ENCODE data around the gene RAB39B. TPM values are rescaled to one million over a fixed set of nuclear protein-coding genes. Genes with fewer than 3 reads are reported as not detected.

The RAB39B gene
- total RNA-seq, 1 experiment from 2014 or later: 2.0 TPM

- Histone ChIP-seq H3K27me3 (ENCODE audit: control insufficient read depth, insufficient read depth, low read length) (no peaks in the 10 kb centered on the region), H3K36me3 (ENCODE audit: control insufficient read depth, insufficient read depth, low read length) (peaks cover 14% of the 10 kb centered on the region; the same call in 1 of the 2 replicates), H3K4me3 (ENCODE audit: low read depth in 2 of 2, low read length in 2 of 2) (no peak overlapping the region), H3K9me3 (ENCODE audit: control insufficient read depth, insufficient read depth, low read depth, low read length) (no peaks in the 10 kb centered on the region), H3K27ac (ENCODE audit: low read length) (no peak overlapping the region), H3K4me1 (ENCODE audit: control insufficient read depth, insufficient read depth, low read length) (peaks cover 14% of the 10 kb centered on the region)
- CTCF ChIA-PET: no interaction called here
- POLR2A ChIA-PET: no interaction called here
- no TSS peak for BruUV-seq (replicated peaks)
- DNase-seq (ENCODE audit: low read depth, low spot score): no peak
- no peak for TF ChIP-seq REST (IDR thresholded peaks at IDR 0.05; ENCODE audit: insufficient read depth in 1 of 2, low read depth in 2 of 2, low read length in 1 of 2)
- TF ChIP-seq TCF7L2 (IDR thresholded peaks at IDR 0.05; ENCODE audit: low read depth, low read length): no peak
- TF ChIP-seq CTCF (IDR thresholded peaks at IDR 0.05): no peak
- TF ChIP-seq POLR2AphosphoS5 (IDR thresholded peaks at IDR 0.05; ENCODE audit: low read depth, low read length): no peak
- no peak for TF ChIP-seq SIN3A (IDR thresholded peaks at IDR 0.05; ENCODE audit: borderline replicate concordance, insufficient read depth, low read depth, low read length)
- in situ Hi-C loops (cut with HindIII; ENCODE audit: low pct_unique_long_range_greater_than_20kb, low sequenced_read_pairs): no loop called here
- intact Hi-C loops (cut with micrococcal nuclease; ENCODE audit: unreplicated experiment): no loop called here
- ATAC-seq: no peak
These were observed 42.9 kb downstream of the RAB39B start for GRCh38 chrX:155221351-155221750.

- BruUV-seq (replicated peaks): no TSS peak
- ChIA-PET CTCF (no interaction called here), POLR2A (no interaction called here)
- intact Hi-C loops (cut with micrococcal nuclease; ENCODE audit: unreplicated experiment): loop anchor here (10.0 kb wide), 2 partner anchors 124 to 234 kb away; no protein-coding TSS in a partner anchor
- Histone ChIP-seq H3K27ac (ENCODE audit: low read length) (no peak overlapping the region), H3K4me1 (ENCODE audit: control insufficient read depth, insufficient read depth, low read length) (peaks cover 21% of the 10 kb centered on the region), H3K36me3 (ENCODE audit: control insufficient read depth, insufficient read depth, low read length) (peaks cover 9% of the 10 kb centered on the region; the same call in 1 of the 2 replicates), H3K9me3 (ENCODE audit: control insufficient read depth, insufficient read depth, low read depth, low read length) (no peaks in the 10 kb centered on the region), H3K4me3 (ENCODE audit: low read depth in 2 of 2, low read length in 2 of 2) (no peak overlapping the region), H3K27me3 (ENCODE audit: control insufficient read depth, insufficient read depth, low read length) (no peaks in the 10 kb centered on the region)
- DNase-seq (ENCODE audit: low read depth, low spot score) (no peak), ATAC-seq (no peak)
- in situ Hi-C loops (cut with HindIII; ENCODE audit: low pct_unique_long_range_greater_than_20kb, low sequenced_read_pairs): no loop called here
- TF ChIP-seq SIN3A (IDR thresholded peaks at IDR 0.05; ENCODE audit: borderline replicate concordance, insufficient read depth, low read depth, low read length) (no peak), TCF7L2 (IDR thresholded peaks at IDR 0.05; ENCODE audit: low read depth, low read length) (no peak), REST (IDR thresholded peaks at IDR 0.05; ENCODE audit: insufficient read depth in 1 of 2, low read depth in 2 of 2, low read length in 1 of 2) (no peak), CTCF (IDR thresholded peaks at IDR 0.05) (no peak), POLR2AphosphoS5 (IDR thresholded peaks at IDR 0.05; ENCODE audit: low read depth, low read length) (no peak)
These were observed 45.5 kb downstream of the RAB39B start for GRCh38 chrX:155218777-155219176.

Measured in Panc1 (cell line).